RWPE2 (cell line): ENCODE measurements around the gene GRAMD1C.

ENCODE experiments used
- ATAC-seq: fragments of 200-7000 bp; cut with Tn5 transposase; 3 replicates; pipeline ENCODE4 v1.9.1; 2021; ENCODE audit warnings: low read depth
- DNase-seq: peaks from one replicate; pipeline ENCODE4 v3.0.0-alpha.2; 2020; ENCODE audit warnings: low spot score
- H3K27ac ChIP-seq: fragments of 450-650 bp; 2 replicates; pipeline ENCODE4 v1.5.1; 2017; ENCODE audit warnings: mild to moderate bottlenecking; ENCODE audit not compliant: poor library complexity, severe bottlenecking
- H3K27me3 ChIP-seq: fragments of 250-450 bp; sonication (Bioruptor Pico); 2 replicates; pipeline ENCODE4 v1.5.1; 2021; ENCODE audit warnings: mild to moderate bottlenecking, moderate library complexity; ENCODE audit not compliant: insufficient read depth, poor library complexity, severe bottlenecking
- H3K36me3 ChIP-seq: fragments of 250-450 bp; sonication (Bioruptor Pico); 2 replicates; pipeline ENCODE4 v1.5.1; 2020; ENCODE audit warnings: low read depth, mild to moderate bottlenecking, moderate library complexity
- H3K4me1 ChIP-seq: fragments of 250-450 bp; sonication (Bioruptor Pico); 2 replicates; pipeline ENCODE4 v1.5.1; 2021; ENCODE audit warnings: mild to moderate bottlenecking, moderate library complexity; ENCODE audit not compliant: insufficient read depth, poor library complexity, severe bottlenecking
- H3K4me3 ChIP-seq: fragments of 250-450 bp; sonication (Bioruptor Pico); 2 replicates; pipeline ENCODE4 v1.5.1; 2021; ENCODE audit warnings: mild to moderate bottlenecking, moderate library complexity; ENCODE audit not compliant: severe bottlenecking
- H3K9me3 ChIP-seq: fragments of 250-450 bp; sonication (Bioruptor Pico); 2 replicates; pipeline ENCODE4 v1.5.1; 2021; ENCODE audit warnings: mild to moderate bottlenecking, moderate library complexity; ENCODE audit not compliant: severe bottlenecking
- CTCF ChIP-seq: fragments of 450-650 bp; IDR thresholded peaks from one replicate; pipeline ENCODE4 v1.5.1; 2017; ENCODE audit warnings: mild to moderate bottlenecking, moderate library complexity; ENCODE audit not compliant: poor library complexity, severe bottlenecking

GRAMD1C gene

DNA sequence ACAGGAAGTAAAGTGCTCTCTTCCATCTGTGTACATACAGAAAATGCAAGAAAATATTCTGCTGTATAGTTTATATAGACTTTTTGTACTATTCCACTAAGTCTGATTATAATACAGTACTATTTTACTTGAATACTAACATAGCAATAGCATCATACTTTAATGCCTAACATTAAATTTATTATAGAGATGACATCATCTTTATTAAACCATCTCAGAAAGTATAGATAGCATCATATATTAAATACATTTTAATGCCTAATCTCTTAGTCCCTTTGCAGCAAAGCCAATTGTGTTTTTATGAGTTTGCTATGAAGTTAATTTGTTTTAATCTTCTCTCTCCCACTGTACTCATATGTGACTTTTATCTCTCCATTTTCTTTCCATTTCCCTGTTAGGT lies 69.5 kb downstream of the GRAMD1C start:
- no peaks in the 10 kb centered on the region for H3K4me1 ChIP-seq
- H3K9me3 ChIP-seq, result no peaks in the 10 kb centered on the region
- H3K27me3 ChIP-seq, result no peaks in the 10 kb centered on the region
- no peak overlapping the region for H3K4me3 ChIP-seq
- no peak for DNase-seq
- no peak for ATAC-seq
- H3K36me3 ChIP-seq, result no peaks in the 10 kb centered on the region
- H3K27ac ChIP-seq, result no peak overlapping the region
- TF ChIP-seq CTCF, result no peak

DNA sequence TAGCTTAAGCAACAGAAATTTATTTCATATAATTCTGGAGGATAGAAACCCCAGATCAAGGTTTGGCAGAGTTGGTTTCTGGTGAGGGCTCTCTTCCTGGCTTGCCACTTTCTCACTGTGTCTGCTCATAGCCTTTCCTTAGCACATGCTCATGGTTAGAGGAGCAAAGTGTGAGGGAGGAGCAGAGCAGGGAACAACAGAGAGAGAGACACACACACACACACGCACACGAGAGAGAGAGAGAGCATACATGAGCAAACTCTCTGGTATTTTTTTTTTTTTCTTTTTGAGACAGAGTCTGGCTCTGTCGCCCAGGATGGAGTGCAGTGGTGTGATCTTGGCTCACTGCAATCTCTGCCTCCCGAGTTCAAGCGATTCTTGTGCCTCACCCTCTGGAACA lies 72.4 kb downstream of the GRAMD1C start:
- H3K36me3 ChIP-seq, result no peaks in the 10 kb centered on the region
- no peak overlapping the region for H3K4me3 ChIP-seq
- H3K9me3 ChIP-seq, result no peaks in the 10 kb centered on the region
- TF ChIP-seq CTCF, result no peak
- H3K4me1 ChIP-seq, result no peaks in the 10 kb centered on the region
- ATAC-seq, result no peak
- no peaks in the 10 kb centered on the region for H3K27me3 ChIP-seq
- H3K27ac ChIP-seq, result no peak overlapping the region
- DNase-seq, result no peak

GRCh38 chr3:113912552-113913236 lies 74.1 kb downstream of the GRAMD1C start:
- no peak for DNase-seq
- TF ChIP-seq CTCF, result peak; percentile 85
- no peak overlapping the region for H3K27ac ChIP-seq
- H3K27me3 ChIP-seq, result no peaks in the 10 kb centered on the region
- peak; percentile 98 for ATAC-seq
- H3K4me1 ChIP-seq, result no peaks in the 10 kb centered on the region
- H3K9me3 ChIP-seq, result no peaks in the 10 kb centered on the region
- no peak overlapping the region for H3K4me3 ChIP-seq
- no peaks in the 10 kb centered on the region for H3K36me3 ChIP-seq

GRCh38 chr3:113914646-113915045 lies 76.1 kb downstream of the GRAMD1C start:
- no peaks in the 10 kb centered on the region for H3K9me3 ChIP-seq
- no peaks in the 10 kb centered on the region for H3K27me3 ChIP-seq
- ATAC-seq (no peak), DNase-seq (no peak)
- H3K27ac ChIP-seq, result no peak overlapping the region
- TF ChIP-seq CTCF, result no peak
- no peak overlapping the region for H3K4me3 ChIP-seq
- no peaks in the 10 kb centered on the region for H3K36me3 ChIP-seq
- no peaks in the 10 kb centered on the region for H3K4me1 ChIP-seq

- Histone ChIP-seq H3K27me3 (no peaks in the 10 kb centered on the region), H3K4me1 (no peaks in the 10 kb centered on the region), H3K36me3 (no peaks in the 10 kb centered on the region), H3K9me3 (no peaks in the 10 kb centered on the region), H3K27ac (no peak overlapping the region), H3K4me3 (no peak overlapping the region)
- TF ChIP-seq CTCF, result no peak
- DNase-seq (no peak), ATAC-seq (no peak)
Measured at GRCh38 chr3:113927556-113927955, 89.0 kb downstream of the GRAMD1C start.
